H1 (cell line): ENCODE data around the gene AHRR. TPM values are rescaled to one million over a fixed set of nuclear protein-coding genes. Genes with fewer than 3 reads are reported as not detected.

Source experiments
- CBX5 ChIP-seq: fragments of 300-800, 300-1000 bp; sonication (generic); IDR thresholded peaks from 2 replicates; pipeline ENCODE4 v1.7.1; 2016; ENCODE audit warnings: antibody characterized with exemption, low read length, low read depth
- CHD1 ChIP-seq: IDR thresholded peaks from 2 replicates; pipeline ENCODE4 v1.6.1; 2012; ENCODE audit warnings: low read depth, low read length, improper control_type of control experiment
- CHD7 ChIP-seq: fragments of 300-600 bp; sonication (generic); IDR thresholded peaks from 2 replicates; pipeline ENCODE4 v1.7.1; 2012; ENCODE audit warnings: low read length, moderate library complexity, mild to moderate bottlenecking, inconsistent platforms; ENCODE audit not compliant: insufficient replicate concordance
- EZH2 ChIP-seq: fragments of 200-600 bp; sonication (generic); IDR thresholded peaks from 2 replicates; pipeline ENCODE4 v1.7.1; 2012; ENCODE audit warnings: low read depth, mild to moderate bottlenecking, moderate library complexity, low read length, inconsistent platforms; ENCODE audit not compliant: severe bottlenecking
- FOSL1 ChIP-seq: IDR thresholded peaks from 2 replicates; pipeline ENCODE4 v1.6.1; 2011; ENCODE audit warnings: mild to moderate bottlenecking, low read depth, low read length, moderate library complexity; ENCODE audit not compliant: insufficient read depth
- GABPA ChIP-seq: IDR thresholded peaks from 2 replicates; pipeline ENCODE4 v1.6.1; 2011; ENCODE audit warnings: mild to moderate bottlenecking, low read length, moderate library complexity, borderline replicate concordance; ENCODE audit not compliant: insufficient read depth
- KDM4A ChIP-seq: IDR thresholded peaks from one replicate; pipeline ENCODE4 v1.7.1; 2012; ENCODE audit warnings: low read depth, mild to moderate bottlenecking, moderate library complexity, low read length, inconsistent platforms; ENCODE audit not compliant: severe bottlenecking
- RAD21 ChIP-seq, 2 experiments: IDR thresholded peaks in 1 of 2; conservative IDR thresholded peaks in 1 of 2; 2 replicates each; pipeline ENCODE4 v1.6.1; 2011; ENCODE audit warnings: low read depth in 2 of 2, low read length in 2 of 2, improper control_type of control experiment in 1 of 2, inconsistent platforms in 1 of 2, mild to moderate bottlenecking in 1 of 2, moderate library complexity in 1 of 2
- SIRT6 ChIP-seq: IDR thresholded peaks from one replicate; pipeline ENCODE4 v1.7.1; 2012; ENCODE audit warnings: low read length, inconsistent platforms
- SUZ12 ChIP-seq: fragments of 200-600 bp; sonication (generic); IDR thresholded peaks from 2 replicates; pipeline ENCODE4 v1.6.1; 2012; ENCODE audit warnings: mild to moderate bottlenecking, inconsistent platforms, low read length, moderate library complexity, mixed read lengths
- TCF12 ChIP-seq: IDR thresholded peaks from 2 replicates; pipeline ENCODE4 v1.6.1; 2011; ENCODE audit warnings: low read depth, mild to moderate bottlenecking, low read length
- polyA plus RNA-seq, 7 experiments: library from polyadenylated mRNA; depleted of rRNA in 3 of 7; stranded (reverse) in 5 of 7; unstranded in 2 of 7; fragments of >200 nt in 5 of 7; fragments of 200-250 nt in 2 of 7; gene quantifications; 1 replicate in 5 of 7; 2 replicates in 1 of 7; 4 replicates in 1 of 7; pipeline versions ENCODE4 v1.2.1 to v1.2.3, GENCODE V29; 2011 to 2013; ENCODE audit warnings: missing spikeins in 2 of 7, mixed read lengths in 2 of 7
- total RNA-seq: library from RNA; stranded (reverse); fragmentation: NEBNext Ultra II Directional; extraction: Animal tissue kit (Norgen Biotek cat#: 25700); gene quantifications from 2 replicates; pipeline ENCODE4 v1.2.1, GENCODE V29; 2021

The AHRR gene
- total and polyA plus RNA-seq, 2 of the 8 experiments (the other 6 are each of a cell fraction or from before 2014, with no cell fraction given): 0.41 to 0.80 TPM

GRCh38 chr5:321230-321725 is at the start of gene AHRR (continued):
- no peak for TF ChIP-seq CHD7
- TF ChIP-seq GABPA: no peak
- TF ChIP-seq KDM4A: peak; percentile 51
- TF ChIP-seq RAD21 (IDR thresholded peaks at IDR 0.05 in 1 of 2, conservative IDR thresholded peaks at IDR 0.05 in 1 of 2; ENCODE audit: low read depth in 2 of 2, low read length in 2 of 2): peak in 1 of 2 experiments; percentile 41; a peak in 1 of 4 replicates
- no peak for TF ChIP-seq TCF12
- TF ChIP-seq SIRT6: no peak
- no peak for TF ChIP-seq CBX5
- TF ChIP-seq SUZ12: peak; percentile 61; the same call in 1 of the 2 replicates
- TF ChIP-seq FOSL1: no peak
- no peak for TF ChIP-seq CHD1
- peak; percentile 71 for TF ChIP-seq EZH2
